Keratinocyte (primary cell): ENCODE data around the gene RFX3. TPM values are rescaled to one million over a fixed set of nuclear protein-coding genes. Genes with fewer than 3 reads are reported as not detected.

Experiments
- DNase-seq: peaks from one replicate; pipeline ENCODE4 v3.0.0-alpha.2; 2011; ENCODE audit warnings: low read depth, missing footprints, low spot score
- FAIRE-seq: peaks from 2 replicates; lab custom pipeline; 2011; peaks lifted over from hg19 to GRCh38; lab: Jason Lieb, UNC
- H2AFZ ChIP-seq: 2 replicates; pipeline ENCODE4 v1.6.0; 2012; ENCODE audit warnings: low read length, control low read depth, inconsistent platforms; ENCODE audit not compliant: control insufficient read depth
- H3K27ac ChIP-seq: 2 replicates; pipeline ENCODE4 v1.5.1; 2011; ENCODE audit warnings: low read length; ENCODE audit not compliant: control insufficient read depth, insufficient read depth
- H3K27me3 ChIP-seq: 3 replicates; pipeline ENCODE4 v1.6.0; 2011; ENCODE audit warnings: low read length; ENCODE audit not compliant: control insufficient read depth, insufficient read depth; ENCODE audit errors: extremely low read depth
- H3K36me3 ChIP-seq, 2 experiments: 2 replicates in 1 of 2; 3 replicates in 1 of 2; pipeline ENCODE4 v1.5.1; 2011; ENCODE audit warnings: low read length in 2 of 2, mild to moderate bottlenecking in 1 of 2; ENCODE audit not compliant: control insufficient read depth in 2 of 2, insufficient read depth in 2 of 2; ENCODE audit errors: extremely low read depth in 1 of 2
- H3K4me1 ChIP-seq: 3 replicates; pipeline ENCODE4 v1.5.1; 2011; ENCODE audit warnings: low read length; ENCODE audit not compliant: control insufficient read depth, insufficient read depth; ENCODE audit errors: extremely low read depth
- H3K4me2 ChIP-seq: 3 replicates; pipeline ENCODE4 v1.6.0; 2011; ENCODE audit warnings: low read depth, low read length; ENCODE audit not compliant: control insufficient read depth, insufficient read depth; ENCODE audit errors: extremely low read depth
- H3K4me3 ChIP-seq, 3 experiments: fragments of 200-600 bp in 1 of 3; sonication (generic) in 1 of 3; 2 replicates in 2 of 3; 3 replicates in 1 of 3; pipeline ENCODE4 v1.5.1; 2011 to 2016; ENCODE audit warnings: low read length in 3 of 3, mild to moderate bottlenecking in 3 of 3, control low read depth in 2 of 3, inconsistent platforms in 1 of 3, low read depth in 1 of 3, mixed read lengths in 1 of 3, mixed run types in 1 of 3, moderate library complexity in 1 of 3; ENCODE audit not compliant: control insufficient read depth in 2 of 3, insufficient read depth in 2 of 3; ENCODE audit errors: extremely low read depth in 1 of 3
- H3K79me2 ChIP-seq: 2 replicates; pipeline ENCODE4 v1.6.0; 2012; ENCODE audit warnings: low read length; ENCODE audit not compliant: control insufficient read depth, insufficient read depth
- H3K9ac ChIP-seq: 3 replicates; pipeline ENCODE4 v1.6.0; 2011; ENCODE audit warnings: low read length; ENCODE audit not compliant: control insufficient read depth, insufficient read depth; ENCODE audit errors: extremely low read depth
- H3K9me1 ChIP-seq: 3 replicates; pipeline ENCODE4 v1.6.0; 2011; ENCODE audit warnings: low read length; ENCODE audit not compliant: control insufficient read depth, insufficient read depth; ENCODE audit errors: extremely low read depth
- H3K9me3 ChIP-seq: 2 replicates; pipeline ENCODE4 v1.5.1; 2012; ENCODE audit warnings: low read depth, low read length; ENCODE audit not compliant: control insufficient read depth
- H4K20me1 ChIP-seq: 3 replicates; pipeline ENCODE4 v1.6.0; 2011; ENCODE audit warnings: low read length; ENCODE audit not compliant: control insufficient read depth, insufficient read depth; ENCODE audit errors: extremely low read depth
- EZH2 ChIP-seq: IDR thresholded peaks from one replicate; pipeline ENCODE4 v1.6.1; 2012; ENCODE audit warnings: inconsistent platforms, mild to moderate bottlenecking, low read length, moderate library complexity
- dilution Hi-C: fragments of 300-500 bp; cut with MboI; formaldehyde crosslinking; loops from one replicate; pipeline ENCODE4 v1.7.0; 2020; ENCODE audit warnings: low sequenced_read_pairs; ENCODE audit not compliant: extremely low pct_ligation_motif_present
- polyA plus RNA-seq, 5 experiments: library from polyadenylated mRNA; depleted of rRNA in 3 of 5; stranded (reverse) in 3 of 5; stranded (forward) in 1 of 5; unstranded in 1 of 5; fragments of >200 nt; gene quantifications; 1 replicate in 1 of 5; 2 replicates in 3 of 5; 3 replicates in 1 of 5; pipeline versions ENCODE4 v1.2.1 to v1.2.3, GENCODE V29; 2011 to 2012; ENCODE audit warnings: missing spikeins in 2 of 5, low read depth in 1 of 5, low replicate concordance in 1 of 5
- TF ChIP-seq, protein P1 (sequence below), 3 experiments: IDR thresholded peaks in 1 of 3; conservative IDR thresholded peaks in 1 of 3; optimal IDR thresholded peaks in 1 of 3; 2 replicates in 2 of 3; 3 replicates in 1 of 3; pipeline versions ENCODE3 to v1.5.1; 2011; ENCODE audit warnings: low read length in 3 of 3, mild to moderate bottlenecking in 3 of 3, moderate library complexity in 2 of 3, control low read depth in 1 of 3, inconsistent platforms in 1 of 3; ENCODE audit not compliant: insufficient read depth in 2 of 3; ENCODE audit errors: extremely low read depth in 1 of 3

The RFX3 gene
- polyA plus RNA-seq, 1 donor (not counting 4 experiments of a cell fraction or from before 2014, with no cell fraction given) = 1.8 TPM

DNA sequence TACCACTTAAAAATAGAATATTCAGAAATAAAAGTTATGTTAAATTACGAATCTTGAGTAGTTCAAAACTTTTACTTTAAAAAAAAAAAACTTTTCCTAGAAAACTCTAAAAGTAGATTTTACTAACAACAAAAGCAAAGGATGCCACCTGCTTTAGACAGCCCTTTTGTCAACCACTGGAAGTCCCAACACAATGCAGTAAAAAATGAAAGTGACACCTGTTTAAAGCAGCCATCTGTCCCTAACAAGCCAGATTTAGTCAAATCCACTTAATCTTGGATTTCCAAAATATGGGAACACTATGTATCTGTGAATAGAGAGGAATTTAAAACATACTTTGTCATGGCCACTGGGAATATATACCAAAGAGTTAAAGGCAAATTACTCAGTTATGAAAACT, 3.8 kb downstream of the RFX3 start:
- Histone ChIP-seq H3K4me1 (peaks cover 6% of the 10 kb centered on the region), H3K9me3 (no peaks in the 10 kb centered on the region), H3K4me3 (no peak overlapping the region), H3K36me3 (no peaks in the 10 kb centered on the region), H3K79me2 (peaks cover 14% of the 10 kb centered on the region), H3K9me1 (no peaks in the 10 kb centered on the region), H3K27ac (no peak overlapping the region), H2AFZ (no peak overlapping the region), H3K27me3 (no peaks in the 10 kb centered on the region), H4K20me1 (no peaks in the 10 kb centered on the region), H3K9ac (no peak overlapping the region), H3K4me2 (no peak overlapping the region)
- dilution Hi-C loops = no loop called here
- no peak for TF ChIP-seq EZH2
- TF ChIP-seq, protein P1, sequence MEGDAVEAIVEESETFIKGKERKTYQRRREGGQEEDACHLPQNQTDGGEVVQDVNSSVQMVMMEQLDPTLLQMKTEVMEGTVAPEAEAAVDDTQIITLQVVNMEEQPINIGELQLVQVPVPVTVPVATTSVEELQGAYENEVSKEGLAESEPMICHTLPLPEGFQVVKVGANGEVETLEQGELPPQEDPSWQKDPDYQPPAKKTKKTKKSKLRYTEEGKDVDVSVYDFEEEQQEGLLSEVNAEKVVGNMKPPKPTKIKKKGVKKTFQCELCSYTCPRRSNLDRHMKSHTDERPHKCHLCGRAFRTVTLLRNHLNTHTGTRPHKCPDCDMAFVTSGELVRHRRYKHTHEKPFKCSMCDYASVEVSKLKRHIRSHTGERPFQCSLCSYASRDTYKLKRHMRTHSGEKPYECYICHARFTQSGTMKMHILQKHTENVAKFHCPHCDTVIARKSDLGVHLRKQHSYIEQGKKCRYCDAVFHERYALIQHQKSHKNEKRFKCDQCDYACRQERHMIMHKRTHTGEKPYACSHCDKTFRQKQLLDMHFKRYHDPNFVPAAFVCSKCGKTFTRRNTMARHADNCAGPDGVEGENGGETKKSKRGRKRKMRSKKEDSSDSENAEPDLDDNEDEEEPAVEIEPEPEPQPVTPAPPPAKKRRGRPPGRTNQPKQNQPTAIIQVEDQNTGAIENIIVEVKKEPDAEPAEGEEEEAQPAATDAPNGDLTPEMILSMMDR (optimal IDR thresholded peaks at IDR 0.05 in 1 of 3, IDR thresholded peaks at IDR 0.05 in 1 of 3, conservative IDR thresholded peaks at IDR 0.05 in 1 of 3; ENCODE audit: extremely low read depth in 1 of 3, insufficient read depth in 2 of 3, low read length in 3 of 3) = no peak
- FAIRE-seq (no peak), DNase-seq (no peak)

DNA sequence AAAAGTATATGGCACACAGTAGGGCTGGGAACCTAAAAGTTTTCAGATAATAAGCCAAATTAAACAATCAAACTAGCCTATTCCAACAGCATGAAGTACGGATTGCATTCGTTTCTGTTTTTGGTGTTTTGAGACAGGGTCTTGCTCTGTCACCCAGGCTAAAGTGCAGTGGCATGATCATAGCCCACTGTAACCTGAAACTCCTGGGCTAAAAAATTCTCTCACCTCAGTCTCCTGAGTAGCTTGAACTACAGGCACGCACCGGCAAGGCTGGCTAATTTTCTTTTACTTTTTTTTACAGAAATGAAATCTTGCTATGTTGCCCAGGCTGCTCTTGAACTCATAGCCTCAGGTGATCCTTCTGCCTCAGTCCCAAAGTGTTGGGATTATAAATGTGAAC, 5.2 kb downstream of the RFX3 start:
- H3K27me3 ChIP-seq = no peaks in the 10 kb centered on the region
- H3K4me2 ChIP-seq = no peak overlapping the region
- no peak overlapping the region for H3K4me3 ChIP-seq
- no peaks in the 10 kb centered on the region for H3K36me3 ChIP-seq
- no peaks in the 10 kb centered on the region for H3K9me3 ChIP-seq
- no peaks in the 10 kb centered on the region for H3K9me1 ChIP-seq
- peaks cover 11% of the 10 kb centered on the region for H3K79me2 ChIP-seq
- H2AFZ ChIP-seq = no peak overlapping the region
- dilution Hi-C loops = no loop called here
- peaks cover 6% of the 10 kb centered on the region for H3K4me1 ChIP-seq
- no peak overlapping the region for H3K27ac ChIP-seq
- no peak overlapping the region for H3K9ac ChIP-seq
- no peak for TF ChIP-seq EZH2
- TF ChIP-seq, protein P1 (optimal IDR thresholded peaks at IDR 0.05 in 1 of 3, IDR thresholded peaks at IDR 0.05 in 1 of 3, conservative IDR thresholded peaks at IDR 0.05 in 1 of 3; ENCODE audit: extremely low read depth in 1 of 3, insufficient read depth in 2 of 3, low read length in 3 of 3) = no peak
- DNase-seq (no peak), FAIRE-seq (no peak)
- no peaks in the 10 kb centered on the region for H4K20me1 ChIP-seq
